Non-pigmented ciliary epithelial cell (primary cell): ENCODE results near the gene APOBEC3B.
"Not testable (repeated sequence)": the region's sequence is repeated elsewhere in the genome, so short reads cannot be mapped to it uniquely, and the experiment has no call there.

Experiments
- DNase-seq: peaks from one replicate; pipeline ENCODE4 v3.0.0-alpha.2; 2010; ENCODE audit warnings: low read depth

APOBEC3B gene

DNA sequence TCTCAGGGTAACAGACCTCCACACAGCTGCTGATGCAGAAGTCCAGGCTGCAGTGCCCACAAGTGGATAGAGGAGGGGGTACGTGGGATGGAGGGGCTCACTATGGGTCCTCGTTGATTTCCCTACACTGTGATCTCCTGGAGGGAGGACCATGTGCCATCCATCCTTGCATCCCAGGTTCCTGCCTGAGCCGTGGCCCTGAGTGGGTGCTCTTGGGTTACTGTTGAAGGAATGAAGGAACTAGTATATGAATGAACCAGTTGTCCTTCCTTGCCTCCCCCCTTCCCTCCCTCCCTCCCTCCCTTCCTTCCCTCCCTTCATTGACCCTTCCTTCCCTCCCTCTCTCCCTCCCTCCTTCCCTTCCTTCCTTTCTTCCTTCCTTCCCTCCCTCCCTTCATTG lies 15.4 kb downstream of the APOBEC3B start:
- no peak for DNase-seq

- DNase-seq = peak; percentile 43
These were observed 21.1 kb downstream of the APOBEC3B start for GRCh38 chr22:39003165-39003638.

- no peak for DNase-seq
These were observed 25.0 kb downstream of the APOBEC3B start for GRCh38 chr22:39007177-39007576.

- DNase-seq = not testable (repeated sequence)
These were observed 26.2 kb downstream of the APOBEC3B start for GRCh38 chr22:39008271-39008850.

DNA sequence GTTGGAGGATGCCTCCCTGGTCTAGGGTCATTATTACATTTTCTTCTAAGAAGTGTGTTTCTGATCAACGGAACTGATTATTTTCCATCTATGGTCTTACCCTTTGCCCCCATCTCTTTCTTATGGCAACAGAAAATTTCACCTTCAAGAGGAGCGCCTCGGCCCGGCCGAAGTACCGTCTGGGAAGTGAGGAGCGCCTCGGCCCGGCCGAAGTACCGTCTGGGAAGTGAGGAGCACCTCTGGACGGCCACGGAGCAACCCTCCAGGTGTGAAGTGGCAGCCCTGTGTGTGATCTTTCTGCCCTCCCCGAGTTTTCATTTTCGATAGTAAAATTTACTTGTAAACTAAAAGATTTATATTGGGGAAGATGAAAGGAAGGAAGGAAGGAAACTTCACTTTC lies 28.8 kb downstream of the APOBEC3B start:
- no peak for DNase-seq

DNA sequence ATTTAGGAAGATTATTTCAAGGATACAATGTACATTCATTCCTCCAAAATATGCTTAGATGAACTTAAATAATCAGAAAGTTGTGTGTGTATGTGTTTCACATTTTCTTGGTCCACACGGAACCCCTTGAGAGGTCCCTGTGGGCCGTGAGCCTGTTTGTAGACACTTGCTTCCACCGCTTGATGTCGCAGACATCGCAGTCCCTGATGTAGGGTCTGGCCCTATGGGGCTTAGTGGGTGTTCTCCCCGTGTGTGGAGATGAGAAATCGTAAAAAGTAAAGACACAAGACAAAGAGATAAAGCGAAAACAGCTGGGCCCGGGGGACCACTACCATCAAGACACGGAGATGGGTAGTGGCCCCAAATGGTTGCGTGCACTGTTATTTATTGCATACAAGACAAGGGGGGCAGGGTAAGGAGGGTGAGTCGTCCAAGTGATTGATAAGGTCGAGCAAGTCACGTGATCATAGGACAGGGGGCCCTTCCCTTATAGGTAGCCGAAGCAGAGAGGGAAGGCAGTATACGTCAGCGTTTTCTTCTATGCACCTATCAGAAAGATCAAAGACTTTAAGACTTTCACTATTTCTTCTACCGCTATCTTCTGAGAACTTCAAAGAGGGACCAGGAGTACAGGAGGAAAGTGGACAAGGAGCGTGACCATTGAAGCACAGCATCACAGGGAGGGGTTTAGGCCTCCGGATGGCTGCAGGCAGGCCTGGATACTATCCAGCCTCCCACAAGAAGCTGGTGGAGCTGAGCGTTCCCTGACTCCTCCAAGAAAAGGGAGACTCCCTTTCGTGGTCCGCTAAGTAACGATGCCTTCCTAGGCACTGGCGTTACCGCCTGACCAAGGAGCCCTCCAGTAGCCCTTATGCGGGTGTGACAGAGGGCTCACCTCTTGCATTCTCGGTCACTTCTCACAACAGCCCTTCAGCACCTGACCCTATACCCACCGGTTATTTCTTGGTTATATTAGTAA lies 30.7 kb downstream of the APOBEC3B start:
- no peak for DNase-seq

GRCh38 chr22:39013561-39013941 lies 31.4 kb downstream of the APOBEC3B start:
- not testable (repeated sequence) for DNase-seq

DNA sequence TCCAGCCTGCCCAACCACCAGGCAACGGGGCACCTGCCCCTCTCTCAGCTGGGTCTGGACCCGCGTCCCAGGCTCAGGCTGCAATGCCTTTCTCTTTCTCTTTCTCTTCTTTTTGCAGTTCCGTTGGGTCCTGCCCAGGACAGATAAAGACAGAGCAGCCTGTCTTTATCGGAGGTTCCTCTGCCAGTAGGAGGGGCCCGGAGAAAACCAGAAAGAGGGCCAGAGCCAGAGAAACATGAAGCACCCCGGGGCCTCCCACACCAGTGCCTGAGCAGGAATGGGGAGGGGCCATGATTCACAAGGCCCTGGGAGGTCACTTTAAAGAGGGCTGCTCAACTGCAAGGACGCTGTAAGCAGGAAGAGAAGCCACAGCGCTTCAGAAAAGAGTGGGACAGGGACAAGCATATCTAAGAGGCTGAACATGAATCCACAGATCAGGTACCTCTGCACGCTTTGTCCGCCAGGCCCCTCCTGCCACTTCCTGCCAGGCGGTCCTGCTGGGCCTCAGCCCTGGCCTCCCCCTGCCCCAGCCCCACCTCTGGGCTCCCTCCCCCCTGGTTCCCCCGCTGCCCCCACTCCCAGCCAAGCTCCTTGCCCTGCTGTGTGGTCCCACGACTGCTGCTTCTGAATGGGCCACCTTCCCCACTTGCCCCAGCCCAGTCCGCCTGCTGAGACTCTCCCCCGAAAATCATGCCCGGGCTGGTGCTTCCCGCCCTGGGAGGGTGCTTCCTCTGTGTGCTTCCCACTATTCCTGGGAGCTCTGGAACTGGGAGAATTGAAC lies 32.0 kb downstream of the APOBEC3B start, which contains the start of gene APOBEC3C:
APOBEC3C (plus strand) TSS at position 316 of the 781 bp plus-strand sequence; CDS start at position 422, 106 bp downstream.
- peak; percentile 57 for DNase-seq

GRCh38 chr22:39014723-39015121 lies 32.6 kb downstream of the APOBEC3B start:
- not testable (repeated sequence) for DNase-seq

DNA sequence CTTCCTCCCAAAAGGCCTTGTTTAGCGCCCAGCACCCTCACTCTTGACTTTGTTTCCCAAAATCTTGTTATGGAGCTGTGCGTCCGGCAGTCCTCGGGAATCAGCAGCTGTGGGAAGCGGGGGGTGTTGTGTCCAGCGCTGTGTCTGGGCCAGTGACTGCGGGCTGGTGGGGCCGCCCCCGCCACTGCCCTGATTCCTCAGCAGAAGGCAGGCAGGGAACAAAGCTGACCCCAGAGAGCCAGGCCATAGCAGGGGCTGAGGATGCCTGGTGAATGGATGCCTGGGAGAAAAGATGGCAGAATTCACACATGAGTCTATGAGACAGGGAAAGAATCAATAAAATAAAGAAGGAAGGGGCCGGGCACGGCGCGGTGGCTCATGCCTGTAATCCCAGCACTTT lies 34.4 kb downstream of the APOBEC3B start:
- no peak for DNase-seq

DNA sequence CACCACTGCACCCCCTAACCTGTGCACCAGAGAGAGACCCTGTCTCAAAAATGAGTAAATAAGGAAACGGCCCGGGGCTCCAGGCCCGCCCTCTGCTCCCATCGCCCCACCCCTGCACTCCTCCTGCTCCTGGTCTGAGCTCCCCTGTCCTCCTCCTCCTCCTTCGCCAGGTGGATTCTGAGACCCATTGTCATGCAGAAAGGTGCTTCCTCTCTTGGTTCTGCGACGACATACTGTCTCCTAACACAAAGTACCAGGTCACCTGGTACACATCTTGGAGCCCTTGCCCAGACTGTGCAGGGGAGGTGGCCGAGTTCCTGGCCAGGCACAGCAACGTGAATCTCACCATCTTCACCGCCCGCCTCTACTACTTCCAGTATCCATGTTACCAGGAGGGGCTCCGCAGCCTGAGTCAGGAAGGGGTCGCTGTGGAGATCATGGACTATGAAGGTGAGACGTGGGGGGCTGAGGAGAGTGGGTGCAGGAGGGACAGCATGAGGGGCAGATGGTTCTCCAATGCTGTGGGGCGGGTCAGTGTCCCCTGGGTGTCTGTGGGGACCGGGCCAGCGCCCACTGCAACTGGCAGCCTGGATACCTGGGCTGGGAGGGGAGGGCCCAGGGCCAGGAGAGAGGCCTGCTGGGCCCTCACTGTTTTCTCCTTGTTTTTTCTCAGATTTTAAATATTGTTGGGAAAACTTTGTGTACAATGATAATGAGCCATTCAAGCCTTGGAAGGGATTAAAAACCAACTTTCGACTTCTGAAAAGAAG lies 35.6 kb downstream of the APOBEC3B start:
- DNase-seq = no peak

DNA sequence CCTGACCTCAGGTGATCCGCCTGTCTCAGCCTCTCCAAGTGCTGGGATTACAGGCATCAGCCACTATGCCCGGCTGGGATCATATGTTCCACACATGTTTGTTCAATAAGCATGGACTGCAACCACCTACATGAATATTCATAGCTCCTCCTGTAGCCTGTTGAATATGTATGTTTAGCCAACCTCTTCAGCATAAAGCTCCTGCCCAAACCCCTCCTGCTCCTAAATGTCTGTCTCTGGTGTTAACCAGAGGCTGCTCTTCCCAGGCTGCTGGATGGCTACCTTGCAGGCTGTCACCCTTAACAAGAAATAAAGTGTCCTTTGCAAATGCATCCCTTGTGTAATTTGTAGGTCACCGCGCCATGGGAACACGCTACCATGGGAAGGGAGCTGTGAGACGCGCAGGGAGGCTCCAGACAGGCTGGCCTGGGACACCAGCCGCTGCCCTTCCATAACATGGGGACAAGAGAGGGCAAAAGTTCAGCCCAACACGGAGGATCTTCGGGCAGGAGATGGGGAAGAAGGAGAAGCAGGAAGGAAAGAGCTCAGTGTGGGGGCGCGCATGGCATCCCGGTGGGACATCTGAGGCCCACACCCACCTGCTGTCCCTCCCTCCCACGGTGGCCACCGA lies 38.0 kb downstream of the APOBEC3B start:
- DNase-seq = not testable (repeated sequence)

DNA sequence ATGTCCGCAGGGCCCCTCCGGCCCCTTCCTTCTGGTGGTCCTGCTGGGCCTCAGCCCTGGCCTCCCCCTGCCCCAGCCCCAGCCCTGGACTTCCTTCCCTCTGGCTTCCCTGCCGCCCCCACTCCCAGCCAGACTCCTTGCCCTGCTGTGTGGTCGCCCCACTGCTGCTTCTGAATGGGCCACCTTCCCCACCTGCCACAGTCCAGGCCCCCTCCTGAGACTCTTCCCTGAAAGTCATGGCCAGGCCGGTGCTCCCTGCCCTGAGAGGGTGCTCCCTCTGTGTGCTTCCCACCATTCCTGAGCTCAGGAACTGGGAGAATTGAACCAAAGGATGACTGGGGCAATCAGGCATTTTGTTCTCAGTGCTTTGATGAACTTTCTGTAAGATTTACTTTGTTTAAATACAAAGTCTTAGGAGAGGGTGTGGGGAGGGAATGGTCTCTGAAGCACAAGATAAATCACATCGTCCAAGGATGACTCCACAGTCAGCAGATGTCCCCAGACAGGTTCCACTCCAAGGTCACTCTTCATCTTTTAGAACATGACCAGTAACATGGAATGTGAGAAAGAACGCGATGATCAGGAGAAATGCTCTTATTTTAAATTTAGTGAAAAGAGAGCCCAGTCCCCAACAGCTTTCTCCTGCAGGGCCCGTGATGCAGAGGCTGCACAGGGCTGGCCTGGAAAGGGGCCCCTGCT lies 39.6 kb downstream of the APOBEC3B start:
- no peak for DNase-seq

- no peak for DNase-seq
These were observed 42.6 kb downstream of the APOBEC3B start for GRCh38 chr22:39024519-39025308.

- DNase-seq = no peak
These were observed 44.5 kb downstream of the APOBEC3B start for GRCh38 chr22:39026509-39027150.

GRCh38 chr22:39027717-39028116 lies 45.6 kb downstream of the APOBEC3B start:
- DNase-seq = no peak

DNA sequence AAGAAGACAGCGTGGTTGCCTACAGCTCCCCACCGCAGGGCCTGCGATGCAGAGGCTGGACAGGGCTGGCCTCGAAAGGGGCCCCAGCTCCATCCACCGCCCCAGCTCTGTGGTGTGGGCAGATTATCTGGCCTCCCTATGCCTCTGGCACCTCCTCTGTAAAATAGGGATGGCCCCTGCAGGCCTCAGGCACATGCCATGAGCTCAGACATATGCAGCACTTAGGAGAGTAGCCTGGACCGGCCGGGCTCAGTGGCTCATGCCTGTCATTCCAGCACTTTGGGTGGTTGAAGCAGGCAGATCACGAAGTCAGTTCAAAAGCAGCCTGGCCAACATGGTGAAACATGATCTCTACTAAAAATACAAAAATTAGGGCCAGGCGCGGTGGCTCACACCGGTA lies 46.1 kb downstream of the APOBEC3B start:
- no peak for DNase-seq

DNA sequence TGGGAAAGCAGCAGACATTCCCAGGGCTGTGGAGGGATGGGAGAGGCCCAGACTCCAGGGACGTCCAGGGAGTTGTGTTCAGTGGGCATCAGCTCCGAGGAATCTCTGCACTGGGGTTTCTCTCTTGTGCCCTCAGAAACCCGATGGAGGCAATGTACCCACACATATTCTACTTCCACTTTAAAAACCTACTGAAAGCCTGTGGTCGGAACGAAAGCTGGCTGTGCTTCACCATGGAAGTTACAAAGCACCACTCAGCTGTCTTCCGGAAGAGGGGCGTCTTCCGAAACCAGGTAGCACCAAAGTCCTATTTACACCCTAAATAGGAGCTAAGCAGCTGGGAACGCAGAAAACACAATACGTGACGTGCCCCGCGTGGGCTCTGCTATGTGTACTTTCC lies 47.1 kb downstream of the APOBEC3B start:
- no peak for DNase-seq

GRCh38 chr22:39030705-39031104 lies 48.6 kb downstream of the APOBEC3B start:
- no peak for DNase-seq
